Measurements from ENCODE around the gene SNRK.

The SNRK gene

GRCh38 chr3:43279082-43279481 lies 7.3 kb upstream of the SNRK start:
- DNase-seq: no peak

GRCh38 chr3:43279532-43279931 lies 6.8 kb upstream of the SNRK start:
- no peak for DNase-seq

DNA sequence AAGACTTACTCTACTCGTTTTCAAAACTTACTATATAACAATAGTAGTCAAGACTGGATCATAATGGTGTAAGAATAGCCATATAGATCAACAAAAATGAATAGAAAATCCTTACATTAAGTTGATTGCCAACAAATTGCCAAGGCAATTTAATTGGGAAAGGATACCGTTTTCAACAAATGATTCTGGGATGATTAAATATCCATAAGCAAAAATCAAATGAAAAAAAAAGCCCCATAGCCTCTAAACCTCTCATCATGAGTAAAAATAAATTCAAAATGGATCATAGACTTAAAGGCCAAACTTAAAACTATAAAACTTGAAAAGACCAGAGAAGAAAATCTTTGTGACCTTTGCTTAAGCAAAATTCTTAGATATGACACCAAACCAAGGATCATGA lies 5.3 kb upstream of the SNRK start:
- DNase-seq: no peak

DNA sequence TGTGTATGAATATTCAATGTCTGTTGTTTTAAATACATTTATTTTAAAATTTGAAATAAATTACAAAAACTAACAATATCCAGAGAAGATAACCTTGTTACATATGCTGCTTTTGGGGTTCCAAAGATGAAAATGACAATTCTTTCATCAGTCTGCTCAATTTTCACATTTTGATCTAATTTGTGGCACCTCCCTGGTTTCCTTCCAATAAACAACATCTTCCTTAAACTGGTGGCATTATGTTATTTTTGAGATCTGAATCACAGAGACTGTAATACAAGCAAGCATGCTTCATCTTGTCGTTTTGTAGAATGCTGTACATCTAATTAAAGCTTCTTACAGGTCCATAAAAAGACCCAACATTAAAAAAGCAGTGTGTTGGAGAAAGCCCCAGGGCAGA lies 2.2 kb upstream of the SNRK start:
- no peak for DNase-seq

GRCh38 chr3:43285644-43286043 lies 696 bp upstream of the SNRK start:
- no peak for DNase-seq

DNA sequence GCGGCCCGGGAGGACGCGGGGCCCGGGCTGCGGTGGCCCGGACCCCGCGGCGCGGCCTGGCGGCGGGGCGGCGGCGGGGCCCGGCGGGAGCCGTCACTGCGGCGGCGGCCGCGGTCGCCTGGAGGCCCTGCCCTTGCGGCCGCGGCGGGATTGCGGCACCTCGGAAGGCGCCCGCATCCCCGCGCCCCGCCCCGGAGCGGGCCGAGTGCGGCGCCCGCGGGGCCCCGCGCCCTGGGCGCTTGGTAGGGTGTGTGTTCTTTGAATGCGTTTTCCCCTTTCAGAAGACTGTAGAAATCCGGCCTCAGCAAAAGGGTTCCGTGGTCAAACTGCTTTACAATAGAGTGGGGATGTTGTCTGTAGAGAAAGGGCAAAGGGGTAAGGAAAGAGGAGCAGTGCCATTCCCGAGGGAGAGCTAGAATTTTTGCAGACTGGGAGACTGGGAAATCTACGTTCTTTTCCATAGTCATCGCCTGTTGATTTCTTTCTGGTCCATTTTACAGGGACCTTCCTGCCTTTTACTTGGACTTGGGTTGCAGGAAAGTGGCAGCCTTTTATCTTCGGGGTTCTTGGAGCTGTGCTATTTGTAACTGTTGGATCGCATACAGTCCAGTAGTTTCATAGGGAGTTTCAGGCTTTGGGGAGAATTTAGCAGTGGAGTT lies 630 bp downstream of the SNRK start:
- DNase-seq: peak; percentile 22

- DNase-seq: no peak
Measured at GRCh38 chr3:43287500-43287873, 1.1 kb downstream of the SNRK start.

- no peak for DNase-seq
Measured at GRCh38 chr3:43288366-43288765, 2.0 kb downstream of the SNRK start.

GRCh38 chr3:43288850-43289249 lies 2.5 kb downstream of the SNRK start:
- DNase-seq: no peak

GRCh38 chr3:43289401-43289800 lies 3.1 kb downstream of the SNRK start:
- DNase-seq: no peak

GRCh38 chr3:43289841-43290470 lies 3.6 kb downstream of the SNRK start:
- no peak for DNase-seq

- no peak for DNase-seq
Measured at GRCh38 chr3:43290956-43291355, 4.6 kb downstream of the SNRK start.

- DNase-seq: no peak
Measured at GRCh38 chr3:43291546-43291945, 5.2 kb downstream of the SNRK start.

DNA sequence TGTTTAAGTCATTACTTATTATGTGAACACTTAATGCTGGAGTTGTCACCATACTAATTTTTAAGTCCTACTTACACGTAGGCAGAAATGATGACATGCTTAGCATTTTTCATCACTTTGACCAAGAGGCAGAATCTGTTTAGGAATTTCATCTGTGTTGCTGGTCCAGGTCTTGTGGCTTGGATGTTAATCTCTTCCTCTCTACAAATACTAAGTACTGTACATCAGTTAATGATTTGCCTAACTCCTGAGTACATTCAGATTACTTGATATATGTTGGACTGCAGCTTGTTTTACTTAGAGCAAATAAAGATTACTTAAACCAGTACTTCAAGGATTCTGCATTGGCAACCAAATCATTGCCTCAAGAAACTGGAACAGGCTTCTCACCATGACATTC lies 8.6 kb downstream of the SNRK start:
- DNase-seq: no peak

GRCh38 chr3:43296565-43296964 lies 10.2 kb downstream of the SNRK start:
- peak; percentile 64 for DNase-seq

- no peak for DNase-seq
Measured at GRCh38 chr3:43298292-43298691, 12.0 kb downstream of the SNRK start.

GRCh38 chr3:43298761-43299160 lies 12.4 kb downstream of the SNRK start:
- no peak for DNase-seq

DNA sequence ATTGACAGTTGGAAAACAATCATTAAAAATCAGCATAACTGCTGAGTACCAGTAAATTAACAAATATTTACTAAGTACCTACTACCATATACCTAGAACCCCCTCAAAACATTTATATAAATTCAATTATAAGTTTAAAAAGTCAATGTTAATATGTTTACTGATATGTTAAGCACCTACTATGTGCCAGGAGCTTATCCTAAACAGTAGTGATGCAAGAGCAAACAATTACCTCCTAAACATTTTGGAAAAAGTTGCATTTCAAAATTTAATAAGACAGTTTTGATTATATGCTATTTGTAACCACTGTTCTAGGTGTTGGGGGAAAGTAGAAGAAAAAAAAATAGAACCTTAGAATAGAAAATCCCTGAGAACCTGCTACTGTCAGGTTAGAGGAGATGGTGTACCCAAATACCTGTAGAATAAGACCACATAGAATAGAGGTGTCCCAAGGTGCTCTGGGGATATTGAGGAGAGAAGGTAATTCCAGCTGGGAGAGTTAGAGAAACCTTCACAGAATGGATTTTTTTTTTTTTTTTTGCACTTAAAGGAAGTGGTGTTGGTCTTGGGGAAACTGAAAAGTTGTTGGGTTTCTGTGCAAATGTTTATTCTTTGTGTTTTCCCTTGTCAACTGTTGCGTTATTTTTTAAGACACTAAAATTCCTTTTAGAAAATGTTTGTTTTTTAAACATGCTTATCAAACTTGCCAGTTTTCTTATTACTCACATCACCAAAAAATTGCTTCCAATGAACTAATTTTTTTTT lies 16.0 kb downstream of the SNRK start:
- DNase-seq: no peak

GRCh38 chr3:43304126-43304525 lies 17.8 kb downstream of the SNRK start:
- DNase-seq: no peak

DNA sequence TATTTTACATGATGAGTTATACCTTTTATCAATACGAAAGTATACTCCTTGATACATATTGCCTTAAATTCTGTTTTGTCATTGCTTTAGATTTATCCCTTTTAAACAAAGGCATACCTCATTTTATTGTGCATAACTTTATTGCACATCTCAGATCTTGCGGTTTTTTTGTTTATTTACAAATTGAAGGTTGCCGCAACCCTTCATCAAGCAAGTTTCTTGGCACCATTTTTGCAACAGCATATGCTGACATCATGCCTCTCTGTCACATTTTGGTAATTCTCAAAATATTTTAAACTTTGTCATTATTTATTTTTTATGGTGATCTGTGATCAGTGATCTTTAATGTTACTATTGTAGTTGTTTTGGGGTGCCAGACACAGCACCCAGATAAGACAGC lies 20.9 kb downstream of the SNRK start:
- DNase-seq: no peak

DNA sequence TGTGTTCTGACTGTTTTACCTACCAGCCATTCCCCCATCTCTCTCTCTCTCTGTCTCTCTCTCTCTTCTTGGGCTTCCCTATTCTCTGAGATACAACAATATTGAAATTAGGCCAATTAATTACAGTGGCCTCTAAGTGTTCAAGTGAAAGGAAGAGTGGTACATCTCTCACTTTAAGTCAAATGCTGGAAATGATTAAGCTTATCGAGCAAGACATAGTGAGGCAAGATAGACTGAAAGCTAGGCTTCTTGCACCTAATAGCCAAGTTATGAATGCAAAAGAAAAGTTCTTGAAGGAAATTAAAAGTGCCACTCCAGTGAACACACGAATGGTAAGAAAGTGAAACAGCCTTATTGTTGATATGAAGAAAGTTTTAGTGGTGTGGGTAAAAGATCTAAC lies 21.3 kb downstream of the SNRK start:
- no peak for DNase-seq

- DNase-seq: no peak
Measured at GRCh38 chr3:43309372-43310305, 23.3 kb downstream of the SNRK start.

DNA sequence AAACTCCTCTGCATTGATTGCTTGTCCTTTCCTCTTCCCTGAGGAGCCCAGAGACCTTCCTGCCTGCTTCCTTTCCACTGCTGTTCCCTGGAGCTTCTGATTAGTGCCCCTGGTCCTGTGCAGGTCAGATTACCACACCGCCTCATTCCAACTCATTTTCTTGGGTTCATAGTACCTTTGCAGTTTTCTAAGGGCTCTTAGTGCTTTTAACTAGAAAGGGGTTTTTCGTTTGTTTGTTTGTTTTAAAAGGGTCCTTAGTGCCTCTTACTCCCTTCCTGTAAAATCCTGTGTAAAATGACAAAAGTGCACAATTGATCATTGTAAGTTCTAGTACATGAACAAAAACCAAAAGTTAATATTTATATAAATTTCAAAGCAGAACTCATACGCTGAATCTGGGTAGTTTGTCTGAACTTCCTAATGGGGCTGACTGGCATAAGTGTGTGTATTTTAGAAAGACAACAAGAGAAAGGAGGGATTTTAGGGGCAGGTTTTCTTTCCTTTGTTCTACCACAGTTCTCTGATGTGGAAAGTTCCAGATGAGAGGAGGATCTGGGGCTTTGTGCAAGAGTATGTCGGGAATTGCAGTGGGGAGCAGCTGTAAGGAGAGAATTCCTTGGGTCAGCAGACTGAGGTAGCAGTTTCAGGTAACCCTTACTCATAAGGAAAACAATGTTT lies 30.6 kb downstream of the SNRK start:
- DNase-seq: no peak
